Measurements from ENCODE around the gene SNRPD3.
"Not testable (repeated sequence)": the region's sequence is repeated elsewhere in the genome, so short reads cannot be mapped to it uniquely, and the experiment has no call there.

DNA sequence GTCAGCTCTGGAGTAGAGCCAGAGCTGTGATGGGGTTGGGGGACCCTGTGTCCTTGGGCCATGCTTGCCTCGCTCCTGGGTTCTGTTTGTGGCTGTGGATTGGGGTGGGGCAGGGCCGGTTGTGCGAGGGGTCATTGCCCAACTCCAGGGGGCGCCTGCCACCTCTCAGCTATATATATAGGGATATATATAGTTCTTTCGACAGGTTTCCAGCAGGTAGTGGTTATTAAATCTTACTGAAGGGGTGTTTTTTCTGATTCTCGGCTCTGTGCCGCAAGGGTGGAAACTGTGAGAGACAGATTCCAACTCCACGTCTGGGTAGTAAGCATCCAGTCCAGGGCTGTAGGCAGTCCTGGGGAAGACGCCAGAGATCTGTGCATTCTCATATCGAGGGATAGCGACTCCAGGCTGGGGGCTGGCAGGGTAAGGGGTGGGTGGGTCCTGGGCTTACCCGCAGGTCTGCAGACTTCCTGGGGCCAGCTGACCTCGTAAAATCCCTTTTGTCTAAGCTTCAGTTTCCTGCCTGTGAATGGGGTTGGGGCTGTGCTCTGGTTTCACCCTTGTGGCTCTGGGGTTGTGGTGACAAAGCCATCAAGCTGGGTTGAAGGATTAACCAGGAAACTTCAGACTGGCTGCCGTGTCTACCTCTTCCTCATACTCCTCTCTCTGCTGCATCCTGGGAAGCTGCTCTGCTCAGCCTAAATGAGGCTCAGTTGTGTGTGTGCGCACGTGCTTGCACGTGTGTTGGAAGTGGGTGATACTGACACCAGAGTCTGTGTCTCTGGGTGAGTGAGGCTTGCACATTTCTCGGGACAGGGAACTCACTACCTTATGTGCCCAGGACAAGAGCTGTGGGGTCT lies 48.2 kb downstream of the SNRPD3 start:
- TF ChIP-seq POLR2A (IDR thresholded peaks at IDR 0.05; ENCODE audit: low read depth); EP300 (IDR thresholded peaks at IDR 0.05); POLR2AphosphoS5 (IDR thresholded peaks at IDR 0.05): not testable (repeated sequence)
- TF ChIP-seq, protein P1, sequence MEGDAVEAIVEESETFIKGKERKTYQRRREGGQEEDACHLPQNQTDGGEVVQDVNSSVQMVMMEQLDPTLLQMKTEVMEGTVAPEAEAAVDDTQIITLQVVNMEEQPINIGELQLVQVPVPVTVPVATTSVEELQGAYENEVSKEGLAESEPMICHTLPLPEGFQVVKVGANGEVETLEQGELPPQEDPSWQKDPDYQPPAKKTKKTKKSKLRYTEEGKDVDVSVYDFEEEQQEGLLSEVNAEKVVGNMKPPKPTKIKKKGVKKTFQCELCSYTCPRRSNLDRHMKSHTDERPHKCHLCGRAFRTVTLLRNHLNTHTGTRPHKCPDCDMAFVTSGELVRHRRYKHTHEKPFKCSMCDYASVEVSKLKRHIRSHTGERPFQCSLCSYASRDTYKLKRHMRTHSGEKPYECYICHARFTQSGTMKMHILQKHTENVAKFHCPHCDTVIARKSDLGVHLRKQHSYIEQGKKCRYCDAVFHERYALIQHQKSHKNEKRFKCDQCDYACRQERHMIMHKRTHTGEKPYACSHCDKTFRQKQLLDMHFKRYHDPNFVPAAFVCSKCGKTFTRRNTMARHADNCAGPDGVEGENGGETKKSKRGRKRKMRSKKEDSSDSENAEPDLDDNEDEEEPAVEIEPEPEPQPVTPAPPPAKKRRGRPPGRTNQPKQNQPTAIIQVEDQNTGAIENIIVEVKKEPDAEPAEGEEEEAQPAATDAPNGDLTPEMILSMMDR (IDR thresholded peaks at IDR 0.05): not testable (repeated sequence)
